Left lobe of liver (tissue), 2 donors: ENCODE measurements around the gene ZNF654. TPM values are rescaled to one million over a fixed set of nuclear protein-coding genes. Genes with fewer than 3 reads are reported as not detected.

ENCODE experiments used
- ATAC-seq: fragments of 200-7000 bp; cut with Tn5 transposase; one replicate; pipeline ENCODE4 v1.9.1; 2020; ENCODE audit warnings: mild to moderate bottlenecking, moderate library complexity
- DNase-seq: peaks from one replicate; pipeline ENCODE4 v3.0.0-alpha.2; 2020; ENCODE audit warnings: low spot score
- total RNA-seq: library from RNA; stranded (reverse); gene quantifications from one replicate; pipeline ENCODE4 v1.2.1, GENCODE V29; 2021
- donor health status: DM: no; HTN: no; CAD: no; lungs with moderate emphysema.
- donor health status: DM: no; HTN: yes; CAD: no.

ZNF654 gene
- total RNA-seq, 1 donor from 2014 or later: 7.2 TPM

DNA sequence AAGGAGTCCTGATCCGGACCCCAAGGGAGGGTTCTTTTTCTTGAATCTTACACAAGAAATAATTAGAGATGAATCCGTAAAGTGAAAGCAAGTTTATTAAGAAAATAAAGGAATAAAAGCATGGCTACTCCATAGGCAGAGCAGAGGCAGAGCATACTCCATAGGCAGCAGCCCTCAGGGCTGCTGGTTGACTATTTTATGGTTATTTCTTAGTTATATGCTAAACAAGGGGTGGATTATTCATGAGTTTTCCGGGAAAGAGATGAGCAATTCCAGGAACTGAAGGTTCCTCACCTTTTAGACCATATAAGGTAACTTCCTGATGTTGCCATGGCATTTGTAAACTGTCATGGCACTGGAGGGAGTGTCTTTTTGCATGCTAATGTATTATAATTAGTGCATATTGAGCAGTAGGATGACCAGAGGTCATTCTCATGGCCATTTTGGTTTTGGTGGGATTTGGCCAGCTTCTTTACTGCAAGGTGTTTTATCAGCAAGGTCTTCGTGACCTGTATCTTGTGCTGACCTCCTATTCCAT is 132.9 kb downstream of the ZNF654 start:
- no peak for DNase-seq
- ATAC-seq: no peak

DNA sequence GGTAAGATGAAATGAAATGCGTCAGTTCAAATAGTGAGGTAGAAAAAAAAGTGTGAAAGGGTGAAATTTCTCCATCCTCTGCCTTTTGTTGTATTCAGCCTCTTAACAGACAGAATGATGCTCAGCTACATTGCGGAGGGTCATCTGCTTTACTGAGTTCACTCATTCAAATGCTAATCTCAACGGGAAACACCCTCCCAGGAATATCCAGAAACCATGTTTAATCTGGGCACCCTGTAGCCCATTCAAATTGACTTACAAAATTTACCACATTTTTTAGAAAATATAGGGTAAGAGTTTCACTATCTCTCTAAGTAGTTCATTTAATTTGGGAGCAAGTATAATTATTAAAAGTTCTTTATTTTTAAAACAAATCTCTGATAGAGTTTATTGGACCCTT is 133.6 kb downstream of the ZNF654 start:
- DNase-seq: no peak
- ATAC-seq: no peak

Other genes starting within 250 kb of the ZNF654 start
- gene CGGBP1, start 250 bp upstream of the ZNF654 start, total RNA-seq: 22.6 TPM
- 7.0 TPM for gene C3orf38, start 90.7 kb downstream of the ZNF654 start, total RNA-seq